ENCODE data around the gene ALKBH5.
A peak's percentile ranks its signal among the peaks of the same experiment; 100 is the strongest.

ALKBH5 gene

GRCh38 chr17:18203308-18203707 is 19.7 kb downstream of the ALKBH5 start:
- POLR2A ChIA-PET: interaction anchor here (0.7 kb wide), 1 partner anchor 1077 kb away, joined by 9 read pairs; no protein-coding TSS in a partner anchor
- no peaks in the 10 kb centered on the region for H3K9me3 ChIP-seq (ENCODE audit: control insufficient read depth, insufficient read depth, low read depth, low read length)
- CTCF ChIA-PET: interaction anchor here (0.7 to 4.5 kb wide), 6 partner anchors 11 to 111 kb away, joined by 3 to 22 read pairs (median 3); no protein-coding TSS in a partner anchor
- H3K4me3 ChIP-seq (ENCODE audit: low read depth, low read length): no peak overlapping the region
- TF ChIP-seq ZNF544 (tag by site-specific recombination; IDR thresholded peaks at IDR 0.05): no peak
- no peak for TF ChIP-seq TCF7L2 (IDR thresholded peaks at IDR 0.05; ENCODE audit: borderline replicate concordance, low read depth, low read length)
- TF ChIP-seq ZNF548 (tag by site-specific recombination; IDR thresholded peaks at IDR 0.05): no peak
- no peak for TF ChIP-seq ZNF701 (tag by site-specific recombination; IDR thresholded peaks at IDR 0.05)
- TF ChIP-seq ZNF302 (tag by site-specific recombination; IDR thresholded peaks at IDR 0.05; ENCODE audit: low read depth): no peak
- TF ChIP-seq ZNF202 (tag by site-specific recombination; IDR thresholded peaks at IDR 0.05; ENCODE audit: borderline replicate concordance): no peak
- TF ChIP-seq ZNF350 (tag by site-specific recombination; IDR thresholded peaks at IDR 0.05): no peak
- no peak for TF ChIP-seq REPIN1 (tag by site-specific recombination; IDR thresholded peaks at IDR 0.05; ENCODE audit: low read depth)
- TF ChIP-seq OSR2 (tag by site-specific recombination; IDR thresholded peaks at IDR 0.05): no peak
- TF ChIP-seq ZNF692 (tag by site-specific recombination; IDR thresholded peaks at IDR 0.05): no peak
- no peak for TF ChIP-seq KLF16 (tag by site-specific recombination; IDR thresholded peaks at IDR 0.05)
- no peak for TF ChIP-seq ZNF292 (tag by site-specific recombination; IDR thresholded peaks at IDR 0.05; ENCODE audit: borderline replicate concordance, low read depth)
- no peak for TF ChIP-seq ZNF561 (tag by site-specific recombination; IDR thresholded peaks at IDR 0.05; ENCODE audit: borderline replicate concordance)
- no peak for TF ChIP-seq HOXC10 (CRISPR knock-in tag; IDR thresholded peaks at IDR 0.05)
- no peak for TF ChIP-seq ZNF514 (tag by site-specific recombination; IDR thresholded peaks at IDR 0.05)
- TF ChIP-seq REST (tag by site-specific recombination; IDR thresholded peaks at IDR 0.05): no peak
- H3K27ac ChIP-seq (ENCODE audit: extremely low read depth, low read depth, low read length): no peak overlapping the region
- peaks cover 44 to 91% of the 10 kb centered on the region in 2 experiments for H3K36me3 ChIP-seq (ENCODE audit: control insufficient read depth in 2 of 2, insufficient read depth in 1 of 2, low read length in 2 of 2)
- no peaks in the 10 kb centered on the region for H3K4me1 ChIP-seq (ENCODE audit: control insufficient read depth, insufficient read depth, low read length)

GRCh38 chr17:18205861-18206260 is 22.2 kb downstream of the ALKBH5 start:
- H3K27ac ChIP-seq (ENCODE audit: extremely low read depth, low read depth, low read length): no peak overlapping the region
- CTCF ChIA-PET: interaction anchor here (0.8 to 4.5 kb wide), 4 partner anchors 11 to 64 kb away, joined by 3 to 22 read pairs (median 4); no protein-coding TSS in a partner anchor
- POLR2A ChIA-PET: no interaction called here
- no peaks in the 10 kb centered on the region for H3K4me1 ChIP-seq (ENCODE audit: control insufficient read depth, insufficient read depth, low read length)
- H3K4me3 ChIP-seq (ENCODE audit: low read depth, low read length): no peak overlapping the region
- H3K36me3 ChIP-seq (ENCODE audit: control insufficient read depth in 2 of 2, insufficient read depth in 1 of 2, low read length in 2 of 2): peaks cover 61 to 92% of the 10 kb centered on the region in 2 experiments
- TF ChIP-seq ZNF600 (tag by site-specific recombination; IDR thresholded peaks at IDR 0.05): peak; percentile 44; the same call in 1 of the 2 replicates
- TF ChIP-seq ZNF626 (tag by site-specific recombination; IDR thresholded peaks at IDR 0.05): no peak
- no peaks in the 10 kb centered on the region for H3K9me3 ChIP-seq (ENCODE audit: control insufficient read depth, insufficient read depth, low read depth, low read length)

GRCh38 chr17:18206962-18207361 is 23.3 kb downstream of the ALKBH5 start:
- no peaks in the 10 kb centered on the region for H3K4me1 ChIP-seq (ENCODE audit: control insufficient read depth, insufficient read depth, low read length)
- POLR2A ChIA-PET: interaction anchor here (0.7 kb wide), 1 partner anchor 9 kb away, joined by 4 read pairs; no protein-coding TSS in a partner anchor
- CTCF ChIA-PET: interaction anchor here (1.3 to 4.5 kb wide), 2 partner anchors 10 to 14 kb away, joined by 3 to 22 read pairs; no protein-coding TSS in a partner anchor
- H3K36me3 ChIP-seq (ENCODE audit: control insufficient read depth in 2 of 2, insufficient read depth in 1 of 2, low read length in 2 of 2): peaks cover 58 to 85% of the 10 kb centered on the region in 2 experiments
- no peak overlapping the region for H3K4me3 ChIP-seq (ENCODE audit: low read depth, low read length)
- no peak overlapping the region for H3K27ac ChIP-seq (ENCODE audit: extremely low read depth, low read depth, low read length)
- no peaks in the 10 kb centered on the region for H3K9me3 ChIP-seq (ENCODE audit: control insufficient read depth, insufficient read depth, low read depth, low read length)
- TF ChIP-seq OVOL3 (tag by site-specific recombination; IDR thresholded peaks at IDR 0.05) (no peak), MYNN (tag by site-specific recombination; IDR thresholded peaks at IDR 0.05; ENCODE audit: borderline replicate concordance) (no peak), KLF1 (tag by site-specific recombination; IDR thresholded peaks at IDR 0.05) (no peak), ZNF341 (tag by site-specific recombination; IDR thresholded peaks at IDR 0.05; ENCODE audit: low read depth) (no peak), ZNF639 (tag by site-specific recombination; IDR thresholded peaks at IDR 0.05) (no peak), KLF17 (tag by site-specific recombination; IDR thresholded peaks at IDR 0.05) (no peak), ZNF16 (tag by site-specific recombination; IDR thresholded peaks at IDR 0.05; ENCODE audit: low read depth) (no peak)

All from HEK293 (cell line).